Stimulated activated CD4-positive, alpha-beta T cell treated with anti-CD3 and anti-CD28 coated beads, Interleukin-12 subunit alpha, Interleukin-12 subunit beta, amount 100 ng/mL, for 48 hours (primary cell): ENCODE data around the gene MAPK8.

Experiments used
- DNase-seq, 3 donors: peaks; one replicate each; pipeline ENCODE4 v3.0.0-alpha.2; 2020; ENCODE audit warnings: low read depth in 2 of 3, low spot score in 1 of 3

MAPK8 gene

GRCh38 chr10:48459270-48460150, 153.0 kb downstream of the MAPK8 start:
- DNase-seq: no peak

DNA sequence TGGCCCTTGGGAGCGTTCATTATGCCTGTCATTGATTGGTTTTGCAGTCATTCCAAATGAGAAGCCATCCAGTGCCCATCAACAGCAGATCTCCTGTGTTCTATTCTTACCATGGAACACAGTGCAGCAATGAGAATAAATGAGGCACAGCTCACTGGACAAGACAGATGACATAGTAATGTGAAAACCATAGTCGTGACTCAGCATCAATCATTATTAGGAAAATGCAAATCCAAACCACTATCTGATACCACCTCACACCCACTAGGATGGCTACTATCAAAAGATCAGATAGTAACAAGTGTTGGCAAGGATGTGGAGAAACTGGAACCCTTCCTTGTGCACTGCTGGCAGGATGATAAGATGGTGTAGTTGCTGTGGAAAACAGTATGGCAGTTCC, 153.7 kb downstream of the MAPK8 start:
- no peak for DNase-seq

GRCh38 chr10:48461623-48462481, 155.4 kb downstream of the MAPK8 start:
- no peak for DNase-seq

DNA sequence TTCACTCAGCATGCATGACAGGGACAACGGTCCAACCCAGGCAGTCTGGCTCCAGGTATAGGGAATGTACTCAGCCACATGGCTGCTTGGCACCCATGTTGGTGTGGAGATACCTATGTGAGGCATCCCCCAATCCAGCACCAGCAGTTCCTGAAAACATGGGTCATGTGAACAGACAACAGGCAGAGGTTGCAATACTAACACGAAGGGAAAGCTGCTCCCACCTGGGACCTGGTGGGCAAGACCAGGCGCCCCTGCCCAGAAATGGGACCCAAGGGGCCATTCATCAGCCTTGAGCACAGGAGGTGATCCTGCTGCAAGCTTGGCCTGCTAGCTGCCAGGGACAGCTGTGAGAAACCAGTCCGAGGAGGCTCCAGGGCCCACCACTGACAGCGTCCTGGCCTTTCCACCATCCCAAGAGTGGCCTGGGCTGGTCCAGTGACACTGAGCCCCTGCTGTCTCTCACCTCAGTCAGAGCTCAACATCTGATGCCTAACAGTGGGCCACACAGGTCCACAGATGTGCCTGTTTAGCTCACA, 156.1 kb downstream of the MAPK8 start:
- no peak for DNase-seq

DNA sequence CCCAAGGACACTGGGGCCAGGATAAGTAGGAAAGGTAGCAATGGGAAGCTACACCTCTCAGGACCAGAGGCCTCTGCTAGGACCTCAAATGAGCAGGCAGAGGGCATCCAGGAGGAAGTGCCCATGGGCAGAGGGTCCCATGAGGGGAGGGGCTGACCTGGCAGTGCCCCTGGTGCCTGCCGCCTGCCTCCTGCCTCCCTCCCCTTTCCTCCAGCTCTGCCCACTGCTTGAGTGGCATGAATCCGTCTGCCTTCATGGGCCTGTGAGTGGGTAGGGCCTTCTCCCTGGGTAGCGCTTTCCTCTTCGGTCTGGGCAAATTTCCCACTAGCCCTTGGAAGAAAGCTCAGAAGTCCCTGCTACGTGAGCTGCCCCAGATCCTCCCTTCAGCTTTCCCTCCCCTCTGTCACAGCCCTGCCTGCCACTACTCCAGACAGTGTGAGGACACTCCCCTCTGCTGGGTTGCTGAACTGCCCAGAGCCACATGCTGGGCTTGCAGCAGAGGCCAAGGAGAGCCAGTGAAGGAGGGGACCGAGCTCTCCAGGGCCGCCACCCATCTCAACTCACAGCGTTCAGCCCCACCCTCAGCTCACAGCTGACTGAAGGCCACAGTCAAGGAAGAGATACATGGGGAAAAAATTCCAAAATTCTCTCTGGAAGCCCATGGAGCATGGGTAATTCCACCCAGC, 157.0 kb downstream of the MAPK8 start:
- DNase-seq: no peak

DNA sequence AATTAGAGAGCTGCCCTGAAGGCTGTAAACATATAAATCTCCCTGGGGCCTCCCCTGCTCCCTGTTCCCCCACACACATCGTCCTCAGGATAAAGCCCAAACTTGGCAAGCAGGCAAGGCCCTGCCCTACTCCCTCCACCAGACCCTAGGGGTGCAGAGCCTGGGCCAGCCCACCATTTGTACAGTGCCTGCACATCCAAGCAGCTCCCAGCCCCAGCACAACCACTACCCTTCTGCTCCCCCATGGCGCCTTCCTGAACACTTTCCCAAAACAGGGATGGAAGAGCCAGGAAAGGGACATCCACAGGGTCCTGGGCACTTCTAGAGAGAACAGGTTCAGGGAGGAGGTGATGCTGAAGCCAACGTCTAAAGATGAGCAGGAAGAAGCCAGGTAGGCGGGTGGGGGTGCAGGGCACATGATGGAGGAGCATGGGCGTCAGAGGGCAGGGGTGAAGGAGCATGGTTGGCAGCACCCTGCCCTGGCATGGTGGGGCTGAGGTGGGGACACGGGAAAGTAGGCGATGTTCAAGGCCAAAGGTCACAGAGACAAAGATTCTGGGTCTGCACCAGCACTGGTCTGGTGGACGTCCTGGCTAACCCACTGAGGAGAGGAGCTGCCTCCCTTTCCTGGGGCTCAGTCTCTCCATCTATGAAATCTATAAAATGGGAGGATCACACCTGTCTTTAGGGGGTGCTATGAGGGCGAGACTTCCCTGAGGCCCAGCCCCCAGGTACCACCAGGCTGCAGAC, 157.8 kb downstream of the MAPK8 start:
- DNase-seq: no peak

DNA sequence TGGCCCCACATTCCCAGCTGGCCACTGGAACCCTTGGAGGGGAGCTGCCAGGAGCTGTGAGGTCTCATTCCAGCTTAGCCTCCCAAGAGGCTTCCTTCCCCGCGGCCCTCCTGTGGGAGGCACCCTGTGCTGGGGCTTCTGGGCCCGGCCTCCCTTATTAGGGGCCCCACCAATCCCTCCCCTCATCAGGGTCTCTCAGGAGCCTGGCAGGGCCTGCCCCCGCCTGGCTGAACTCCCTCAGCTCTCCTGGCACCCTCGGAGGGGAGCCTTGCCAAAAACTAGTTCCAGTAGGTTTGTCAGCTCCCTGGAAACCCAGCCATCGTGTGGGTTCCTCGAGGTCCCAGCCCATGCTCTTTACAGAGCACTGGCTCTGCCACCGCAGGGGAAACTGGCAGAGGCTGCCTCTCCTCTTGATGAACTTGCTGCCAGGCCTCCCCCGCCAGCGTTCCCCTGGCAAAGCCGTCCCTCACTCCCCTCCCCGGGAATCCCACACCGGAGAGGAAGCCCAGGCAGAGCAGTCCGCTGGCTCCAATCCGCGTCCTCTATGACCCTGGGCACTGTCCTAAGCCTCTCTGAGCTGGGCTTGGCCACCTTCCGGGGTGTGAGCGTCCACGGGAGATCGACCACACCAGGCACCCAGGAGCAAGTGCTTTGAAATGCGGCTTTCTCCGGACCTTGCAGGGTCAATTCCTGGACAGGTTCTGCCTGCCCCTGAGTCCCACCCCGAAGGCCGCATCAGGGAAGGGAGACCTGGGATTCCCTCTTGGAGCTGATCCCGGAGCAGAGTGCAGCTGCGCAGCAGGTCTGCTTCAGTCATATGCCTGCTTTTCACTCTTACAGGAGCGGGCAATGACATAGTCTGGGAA, 158.6 kb downstream of the MAPK8 start:
- DNase-seq: no peak

DNA sequence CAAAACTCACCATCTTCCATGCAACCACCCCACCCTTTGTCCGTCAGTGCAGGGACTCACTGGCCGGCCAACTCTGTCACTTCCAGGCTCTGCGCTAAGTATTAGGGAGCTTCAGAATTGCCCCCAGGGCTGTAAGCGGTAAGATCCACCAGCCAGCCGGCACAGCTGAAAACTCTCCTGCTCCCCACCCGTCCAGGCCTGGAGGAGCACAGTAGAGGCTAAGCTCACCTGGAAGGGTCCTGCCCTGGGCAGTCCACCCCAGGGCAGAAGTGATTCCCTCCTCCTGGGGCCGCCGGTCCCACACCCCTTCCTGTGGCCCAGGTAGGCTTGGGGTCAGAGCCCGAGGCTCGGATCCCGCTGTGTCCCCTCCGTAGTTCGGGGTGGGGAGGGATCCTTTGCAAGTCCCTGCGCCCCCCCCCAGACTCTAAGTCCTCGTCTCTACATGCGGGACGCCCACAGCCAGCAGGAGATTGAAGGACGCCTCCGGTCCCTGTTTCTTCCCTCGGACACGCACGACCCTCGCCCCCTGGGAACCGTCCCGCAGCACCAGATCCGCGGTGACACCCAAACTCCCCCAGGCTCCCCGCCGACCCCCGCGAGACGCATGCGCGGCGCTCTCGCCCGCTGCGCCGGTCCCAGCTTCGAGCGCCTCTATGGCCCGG, 159.5 kb downstream of the MAPK8 start:
- DNase-seq: no peak

GRCh38 chr10:48466611-48467240, 160.2 kb downstream of the MAPK8 start:
- DNase-seq: no peak

DNA sequence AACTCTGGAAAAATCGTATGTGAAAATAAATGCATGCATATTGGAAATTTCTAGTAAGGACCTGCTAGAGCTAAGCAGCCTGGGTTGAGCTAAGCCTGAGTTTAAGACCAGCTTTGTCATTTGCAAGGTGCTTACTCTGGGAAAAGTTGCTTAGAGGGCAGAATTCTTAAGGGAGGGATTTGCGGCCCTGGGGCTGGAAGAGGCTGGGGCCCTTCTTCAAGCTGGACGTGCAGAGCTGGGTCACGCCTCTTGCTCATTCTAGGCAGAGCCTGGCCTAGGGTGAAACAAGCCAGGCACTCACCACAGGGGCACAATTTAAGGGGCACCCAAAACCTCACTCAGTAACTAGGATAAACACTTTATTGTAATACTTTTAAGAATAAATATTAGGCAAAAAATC, 161.2 kb downstream of the MAPK8 start:
- no peak for DNase-seq

DNA sequence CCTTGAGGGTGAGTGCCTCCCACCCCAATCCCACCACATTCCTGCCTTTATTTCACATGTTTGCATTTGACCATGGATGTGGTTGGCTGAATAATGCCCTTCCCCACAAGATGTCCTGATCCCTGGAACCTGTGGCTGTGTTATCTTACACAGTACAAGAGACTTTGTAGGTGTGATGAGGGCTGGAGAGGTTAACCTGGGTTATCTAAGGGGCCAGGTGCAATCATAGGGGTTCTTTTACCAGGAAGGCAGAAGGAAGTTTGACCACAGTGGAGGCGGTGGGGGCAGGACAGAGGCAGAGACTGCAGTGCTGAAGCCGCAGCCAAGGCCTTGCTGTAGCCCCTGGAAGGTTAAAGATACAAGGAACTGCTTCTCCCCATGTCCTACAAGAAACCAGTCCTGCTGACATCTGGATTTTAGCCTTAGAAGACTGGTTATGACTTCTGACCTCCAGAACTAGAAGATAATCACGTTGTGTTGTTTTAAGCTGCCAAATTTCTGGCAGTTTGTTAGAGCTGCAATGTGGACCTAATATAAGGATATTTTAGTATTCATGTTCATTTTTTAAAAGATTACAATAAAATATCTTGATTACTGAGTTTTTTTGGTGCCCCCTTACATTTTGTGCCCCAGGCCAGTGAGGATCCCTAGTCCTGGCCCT, 161.8 kb downstream of the MAPK8 start:
- DNase-seq: no peak

DNA sequence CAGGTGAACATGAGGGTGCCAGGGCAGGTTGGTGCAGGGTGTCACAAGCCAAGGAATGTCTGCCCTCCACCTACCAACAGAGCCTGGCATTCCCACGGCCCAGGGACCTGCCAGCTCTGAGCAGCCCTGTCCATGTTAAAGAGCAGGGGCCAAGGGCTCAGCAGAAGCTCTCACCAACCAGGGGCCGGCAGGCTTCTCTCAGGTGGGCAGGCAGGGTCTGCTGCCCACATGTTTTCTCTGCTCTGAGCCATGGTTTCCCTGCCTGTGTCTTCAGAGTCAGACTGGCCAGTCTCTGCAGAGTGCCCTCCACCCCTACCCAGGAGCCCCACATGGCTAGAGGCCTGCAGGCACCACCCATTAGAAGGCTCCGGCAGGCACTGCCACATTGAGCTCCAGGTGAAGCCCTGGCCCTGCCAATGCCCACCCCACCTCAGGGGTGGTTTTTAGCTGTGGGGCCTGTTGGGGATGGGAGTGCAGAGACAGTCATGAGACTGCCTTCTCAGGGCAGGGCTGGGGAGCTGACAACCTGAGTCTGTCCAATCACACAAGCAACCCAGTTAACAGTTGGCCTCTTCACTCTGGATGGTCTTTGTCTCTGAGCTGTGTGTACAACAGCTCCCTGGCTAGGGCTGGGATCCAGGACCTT, 162.5 kb downstream of the MAPK8 start:
- no peak for DNase-seq

- DNase-seq: no peak
Measured at GRCh38 chr10:48469516-48470020, 163.1 kb downstream of the MAPK8 start.

- DNase-seq: no peak
Measured at GRCh38 chr10:48470115-48470892, 163.8 kb downstream of the MAPK8 start.

GRCh38 chr10:48470893-48471805, 164.7 kb downstream of the MAPK8 start:
- no peak for DNase-seq
